ENCODE measurements around the gene PIGP.

Gene PIGP

DNA sequence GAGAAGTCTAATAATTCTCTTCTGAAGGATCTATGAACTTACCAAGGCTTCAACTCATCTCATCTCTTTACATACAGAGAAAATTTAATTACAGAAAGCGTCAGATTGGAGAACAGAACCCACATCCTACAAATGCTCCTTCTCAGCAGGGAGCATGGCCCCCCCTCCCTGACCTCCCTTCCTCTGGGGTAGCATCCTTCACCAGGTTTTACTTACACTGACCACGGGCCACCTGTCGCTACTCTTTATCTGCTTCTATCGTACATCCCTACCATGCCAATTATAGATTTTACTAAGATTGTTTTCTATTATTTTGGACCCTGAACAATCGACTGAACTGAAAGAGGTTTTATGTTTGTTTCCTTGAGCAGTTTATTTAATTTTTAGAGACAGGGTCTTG lies 40.6 kb downstream of the PIGP start:
- no peak overlapping the region for H3K27ac ChIP-seq
- DNase-seq (ENCODE audit: low spot score) = no peak
- no peak for TF ChIP-seq CTCF (IDR thresholded peaks at IDR 0.05)
- no peak overlapping the region for H3K4me3 ChIP-seq

- no peak for TF ChIP-seq CTCF (IDR thresholded peaks at IDR 0.05)
- H3K27ac ChIP-seq = no peak overlapping the region
- no peak overlapping the region for H3K4me3 ChIP-seq
- DNase-seq (ENCODE audit: low spot score) = no peak
Measured at GRCh38 chr21:37030864-37031263, 42.0 kb downstream of the PIGP start.

DNA sequence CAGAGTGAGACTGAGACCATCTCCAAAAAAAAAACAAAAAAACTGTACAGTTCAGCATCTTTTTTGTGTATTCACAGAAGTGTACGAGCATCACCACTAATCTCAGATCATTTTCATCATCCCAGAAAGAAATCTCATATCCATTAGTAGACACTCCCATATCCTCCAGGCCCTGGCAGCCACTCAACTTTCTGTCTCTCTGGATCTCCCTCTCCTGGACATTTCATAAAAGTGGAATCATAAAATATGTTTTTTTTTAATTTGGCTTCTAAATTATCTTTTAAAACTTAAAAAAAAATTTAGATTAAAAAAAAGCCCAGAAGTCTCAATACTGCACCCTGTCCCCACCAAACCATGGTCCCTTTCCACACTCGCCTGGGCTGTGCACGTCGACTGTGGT lies 44.3 kb downstream of the PIGP start:
- DNase-seq (ENCODE audit: low spot score) = no peak
- no peak for TF ChIP-seq CTCF (IDR thresholded peaks at IDR 0.05)
- no peak overlapping the region for H3K27ac ChIP-seq
- H3K4me3 ChIP-seq = no peak overlapping the region

DNA sequence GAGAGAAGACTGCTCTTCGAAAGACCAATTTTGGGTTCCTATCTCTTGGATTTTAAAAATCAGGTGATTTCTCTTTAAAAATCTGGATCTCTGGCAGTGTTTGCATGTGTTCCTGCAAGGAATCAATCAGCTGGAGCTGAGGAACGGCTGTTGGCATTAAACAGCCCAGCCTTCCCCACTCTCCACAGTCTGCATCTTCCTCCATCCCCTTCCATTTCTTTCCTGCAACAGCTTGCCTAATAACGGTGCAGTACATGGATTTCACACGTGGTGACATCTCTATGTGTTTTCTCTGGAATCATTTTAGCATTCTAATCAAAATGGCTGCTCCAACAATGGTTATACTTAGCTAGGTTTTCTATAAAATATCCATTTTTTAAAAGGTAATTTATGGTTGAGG lies 46.4 kb downstream of the PIGP start:
- no peak for DNase-seq (ENCODE audit: low spot score)
- H3K27ac ChIP-seq = no peak overlapping the region
- TF ChIP-seq CTCF (IDR thresholded peaks at IDR 0.05) = no peak
- no peak overlapping the region for H3K4me3 ChIP-seq

GRCh38 chr21:37017951-37018679 lies 54.8 kb downstream of the PIGP start:
- TF ChIP-seq CTCF (IDR thresholded peaks at IDR 0.05) = no peak
- H3K27ac ChIP-seq = no peak overlapping the region
- DNase-seq (ENCODE audit: low spot score) = no peak
- no peak overlapping the region for H3K4me3 ChIP-seq

All from coronary artery (tissue), 2 donors.